GM19452 (cell line): ENCODE results near the gene SKIC8.

Source experiments
- ATAC-seq: cut with Tn5 transposase; IDR thresholded peaks from one replicate; pipeline ENCODE4 v1.9.1; 2021; ENCODE audit not compliant: unreplicated experiment

The SKIC8 gene

DNA sequence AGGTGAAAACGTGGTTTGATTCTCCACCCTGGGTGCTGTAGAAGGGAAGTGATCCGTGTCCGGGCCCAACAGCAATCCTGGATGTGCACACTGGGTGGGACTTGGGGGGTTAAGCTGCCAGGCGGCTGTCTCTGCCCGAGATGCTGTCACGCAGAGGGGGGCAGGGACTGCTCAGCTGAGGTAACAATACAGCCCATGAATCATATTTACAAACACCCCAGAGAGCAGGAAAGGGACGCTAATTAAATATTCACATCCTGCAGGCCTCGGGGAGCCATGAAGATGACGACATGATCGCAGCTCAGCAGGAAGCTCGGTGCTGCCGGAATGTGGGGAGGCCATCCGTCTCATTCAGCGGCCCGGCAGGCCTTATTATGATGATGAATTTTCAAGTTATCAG lies 22.8 kb upstream of the SKIC8 start:
- ATAC-seq: no peak

DNA sequence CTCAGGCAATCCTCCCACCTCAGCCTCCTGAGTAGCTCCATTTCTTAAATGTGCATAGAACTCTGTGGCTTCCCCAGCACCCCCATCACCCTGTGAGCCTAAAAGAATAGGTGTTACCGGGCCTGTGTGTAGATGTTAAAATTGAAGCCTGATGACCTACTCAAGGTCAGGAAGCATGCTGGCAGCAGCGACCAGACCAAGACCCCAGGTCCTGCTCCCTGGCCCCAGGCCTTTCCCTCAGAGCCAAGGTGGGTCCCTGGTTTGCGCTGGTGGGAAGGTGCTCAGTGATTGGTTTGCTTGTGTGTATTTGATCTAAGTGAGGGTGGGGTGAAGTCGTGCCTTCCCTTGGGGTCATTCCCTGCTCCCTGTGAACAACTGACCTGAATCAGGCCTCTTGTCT lies 22.4 kb upstream of the SKIC8 start:
- ATAC-seq: no peak

DNA sequence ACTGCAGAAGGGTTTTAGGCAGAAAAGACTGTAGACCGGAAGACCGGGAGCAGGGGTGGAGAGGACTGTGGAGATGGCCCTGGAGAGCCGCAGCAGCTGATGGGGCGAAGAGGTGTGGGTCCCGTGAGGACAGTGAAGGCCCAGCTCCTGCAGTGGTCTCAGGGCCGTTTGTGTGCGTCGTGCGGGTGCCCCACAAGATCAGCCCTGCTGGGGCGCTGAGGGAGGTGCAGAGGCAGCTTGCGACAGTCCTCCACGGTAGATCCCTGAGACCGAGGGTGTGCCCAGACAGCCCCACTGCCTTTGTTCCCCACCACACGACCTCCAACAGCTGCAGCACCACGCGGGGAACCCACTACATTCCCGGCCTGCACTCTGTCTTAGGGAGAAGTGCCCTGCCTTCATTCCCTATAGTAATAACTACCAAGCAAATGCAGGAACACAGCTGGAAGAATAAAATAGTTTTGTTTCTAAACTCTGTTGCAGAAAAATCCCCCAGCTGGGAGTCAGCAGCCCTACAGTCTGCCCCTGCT lies 21.7 kb upstream of the SKIC8 start:
- ATAC-seq: no peak

DNA sequence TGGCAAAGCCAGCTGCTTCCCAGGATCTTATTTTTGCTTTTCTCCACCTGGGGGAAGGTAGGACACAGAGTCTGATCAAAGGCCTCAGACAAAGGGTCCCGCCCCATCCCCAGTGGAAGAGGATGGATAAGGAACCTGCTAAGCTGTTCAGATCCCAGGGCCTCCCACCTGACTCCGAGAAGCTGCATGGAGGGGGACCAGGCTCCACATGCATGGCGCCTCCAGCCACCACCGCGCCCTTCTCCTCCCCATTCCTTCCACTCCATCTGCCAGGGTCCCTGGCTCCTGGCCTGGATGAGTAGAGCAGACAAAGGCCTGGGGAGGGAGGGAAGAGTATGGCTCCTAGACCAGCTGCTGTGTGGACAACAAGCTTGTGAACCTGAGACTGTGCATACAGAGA lies 20.8 kb upstream of the SKIC8 start:
- ATAC-seq: no peak

DNA sequence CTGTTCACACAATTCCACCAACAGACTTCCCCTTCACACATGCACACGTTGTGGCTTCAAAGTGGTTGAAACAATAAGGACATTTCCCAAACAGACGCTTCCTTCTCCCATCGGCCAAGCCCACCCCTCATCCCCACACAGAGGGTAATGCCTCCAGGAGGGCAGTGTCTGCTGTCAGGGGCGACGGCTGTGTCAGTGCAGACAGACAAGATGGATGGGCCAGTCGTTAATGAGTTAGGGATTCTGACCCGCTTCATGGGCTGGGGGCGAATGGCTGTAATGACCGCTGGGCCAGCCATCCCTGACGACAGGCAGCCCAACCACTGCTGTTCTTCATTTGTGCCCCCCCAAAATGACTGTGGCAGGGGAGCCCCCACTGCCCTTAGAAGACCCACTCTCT lies 20.2 kb upstream of the SKIC8 start:
- ATAC-seq: no peak

DNA sequence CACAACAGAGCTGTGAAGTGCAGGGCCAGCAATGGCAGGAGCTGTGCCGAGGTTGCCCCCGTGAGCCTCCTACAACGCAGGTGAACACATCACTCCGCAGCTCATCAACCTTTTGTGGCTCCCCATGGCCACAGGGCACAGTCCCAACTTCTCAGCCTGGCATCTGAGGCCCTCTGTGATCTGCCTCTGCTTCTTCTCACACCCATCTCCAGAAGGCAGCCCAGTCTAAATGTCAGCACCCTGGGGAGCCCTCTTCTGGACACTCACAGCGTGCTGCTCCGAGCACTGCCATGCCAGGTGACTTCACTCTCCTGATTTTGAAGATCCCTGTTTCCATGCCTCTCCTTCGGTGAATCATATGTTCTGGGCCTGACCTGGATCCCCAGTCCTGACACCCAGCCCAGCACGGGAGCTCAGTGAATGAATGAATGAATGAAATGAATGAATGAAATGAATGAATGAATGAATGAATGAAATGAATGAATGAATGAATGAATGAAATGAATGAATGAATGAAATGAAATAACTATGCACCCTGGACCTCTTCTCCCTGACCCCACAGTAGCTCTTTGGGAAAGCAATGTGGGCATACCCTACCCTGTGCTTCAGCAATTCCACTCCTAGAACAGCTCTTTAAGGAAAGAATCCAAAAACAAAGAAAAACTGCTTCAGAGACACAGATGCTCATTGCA lies 17.9 kb upstream of the SKIC8 start:
- no peak for ATAC-seq

DNA sequence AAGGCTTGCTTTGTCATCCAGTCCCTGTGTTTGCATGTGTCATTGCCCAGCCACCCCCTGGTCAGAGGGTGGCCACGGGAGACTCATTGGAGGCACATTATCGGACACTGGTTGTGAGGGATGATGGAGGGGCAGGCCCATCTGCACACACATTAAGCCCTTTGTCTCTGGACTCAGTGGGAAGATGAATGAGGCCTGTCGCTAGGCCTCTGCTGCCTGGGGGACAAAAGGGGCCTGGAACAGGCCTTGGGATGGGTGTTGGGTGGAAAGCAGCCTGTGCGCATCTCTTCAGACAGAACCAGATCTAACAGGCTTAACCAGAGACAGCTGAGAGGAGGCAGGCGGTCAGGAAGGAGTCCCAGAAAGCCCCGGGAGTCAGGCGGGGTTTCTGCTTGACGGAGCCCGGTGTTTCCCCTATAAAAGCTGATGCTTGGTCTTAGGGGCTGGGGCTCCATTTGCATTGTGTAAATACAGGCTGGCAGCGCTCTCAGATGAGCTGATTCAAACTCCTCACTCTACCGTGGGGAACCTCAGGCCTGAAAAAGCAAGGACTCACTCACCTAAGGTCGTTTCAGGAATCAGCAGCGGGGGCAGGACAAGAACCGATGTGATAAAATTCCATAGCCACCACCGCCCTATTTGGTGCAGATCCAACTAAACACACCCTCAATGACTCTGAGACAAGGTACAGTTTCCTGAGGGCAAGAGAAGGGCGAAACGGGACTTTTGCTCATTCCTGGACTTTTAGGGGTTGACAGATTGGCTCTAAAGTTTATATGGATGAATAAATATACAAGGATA lies 17.1 kb upstream of the SKIC8 start:
- ATAC-seq: no peak

DNA sequence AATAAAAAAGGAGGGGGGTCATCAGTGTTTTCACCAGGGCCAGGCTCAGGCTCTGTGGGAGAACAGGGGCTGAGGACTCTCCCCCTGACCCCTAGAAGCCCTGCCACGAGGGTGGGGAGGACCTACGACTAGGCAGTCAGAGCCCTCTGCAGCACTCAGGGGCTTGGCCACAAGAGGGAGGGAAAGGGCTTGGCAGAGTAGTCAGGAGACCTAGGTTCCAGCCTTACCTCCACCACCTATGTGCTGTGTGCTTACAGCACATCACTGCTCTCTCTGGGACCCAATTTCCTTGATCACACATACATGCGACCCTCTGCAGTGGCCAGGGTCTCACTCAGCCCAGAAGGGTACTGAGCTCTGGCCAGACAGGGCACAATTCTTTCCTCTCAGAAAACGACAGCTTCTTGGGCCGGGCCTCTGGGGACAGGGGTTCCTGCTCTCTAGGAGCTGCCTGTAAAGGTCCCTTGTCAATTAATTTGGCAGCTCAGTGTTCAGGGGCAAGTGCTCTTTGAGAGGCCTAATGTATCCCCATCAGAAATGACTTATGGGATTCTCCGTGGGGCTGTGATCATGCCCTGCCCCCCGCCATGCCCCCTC lies 16.4 kb upstream of the SKIC8 start:
- no peak for ATAC-seq

DNA sequence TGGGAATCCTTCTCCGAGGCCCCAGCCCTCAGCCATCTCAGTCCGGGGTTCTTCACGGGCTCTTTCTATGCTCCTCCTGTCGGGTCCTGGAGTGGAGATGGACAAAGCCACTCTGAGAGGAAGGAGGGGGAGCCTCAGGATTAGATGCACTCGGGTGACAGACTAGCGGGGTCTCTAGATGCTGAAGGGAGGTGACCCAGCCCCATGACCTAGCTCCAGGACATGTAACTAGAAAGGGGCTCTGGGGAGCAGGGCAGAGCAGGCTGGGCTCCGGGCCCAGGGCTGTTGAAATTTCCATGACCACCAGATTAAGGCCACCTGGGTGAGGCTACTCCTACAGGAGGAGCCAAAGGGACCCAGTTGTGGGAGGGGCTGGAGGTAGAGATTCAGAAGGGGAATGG lies 14.8 kb upstream of the SKIC8 start:
- no peak for ATAC-seq

DNA sequence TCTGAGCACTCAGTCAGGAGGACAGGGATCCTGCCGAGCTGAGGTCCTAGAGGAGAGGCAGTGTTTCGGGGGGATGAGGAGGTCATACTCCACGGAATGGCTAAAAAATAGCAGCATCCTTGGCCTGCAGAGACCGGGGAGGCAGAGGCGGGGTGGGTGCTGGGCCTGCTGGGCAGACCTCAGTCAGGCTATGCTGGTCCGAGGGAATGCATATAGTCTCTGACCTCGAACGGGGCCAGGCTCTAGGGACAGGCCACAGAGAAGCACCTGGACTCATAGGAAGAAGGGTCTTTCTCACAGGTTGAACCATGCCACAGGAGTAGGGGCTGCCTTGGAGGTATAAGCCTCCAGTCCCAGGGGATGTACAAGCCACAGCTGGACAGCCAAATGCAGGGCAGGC lies 14.0 kb upstream of the SKIC8 start:
- no peak for ATAC-seq

DNA sequence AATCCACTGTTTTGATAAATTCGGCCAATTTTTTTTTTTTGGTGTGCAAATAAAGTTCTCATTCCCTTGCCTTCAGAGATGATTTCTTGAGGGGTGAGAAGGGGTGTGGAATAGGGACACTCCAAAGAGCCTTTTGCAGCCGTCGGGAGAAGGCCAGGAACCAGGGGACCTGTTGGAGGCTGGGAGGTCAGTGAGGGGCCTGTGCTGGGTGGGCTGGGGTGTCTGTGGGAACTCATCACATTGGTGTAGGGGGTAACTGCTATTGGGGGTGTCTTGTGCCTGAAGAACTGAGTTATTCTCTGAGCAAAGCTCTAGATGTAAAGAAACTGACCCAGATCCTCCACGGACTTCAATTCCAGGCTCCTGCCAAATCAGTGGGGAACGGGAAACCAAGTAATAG lies 13.5 kb upstream of the SKIC8 start:
- ATAC-seq: no peak

DNA sequence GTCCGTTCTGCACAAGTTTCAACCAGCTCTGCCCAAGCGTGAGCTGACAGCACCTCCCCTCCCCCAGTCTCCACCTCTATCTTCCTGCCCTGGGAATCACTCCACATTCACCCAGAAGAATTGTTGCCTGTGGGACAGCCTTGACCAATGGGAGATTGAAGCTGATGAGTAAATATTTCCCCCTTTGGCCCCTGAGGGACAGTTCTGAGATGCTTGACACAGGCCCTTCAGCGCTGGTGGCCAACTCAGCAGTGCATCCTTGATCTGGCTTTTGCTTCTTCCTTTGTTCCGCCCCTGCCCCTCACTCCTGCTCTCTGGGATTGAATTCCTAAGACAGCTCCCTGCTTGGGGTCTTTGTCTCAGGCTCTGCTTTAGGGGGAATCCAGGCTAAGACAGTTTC lies 13.1 kb upstream of the SKIC8 start:
- ATAC-seq: no peak

DNA sequence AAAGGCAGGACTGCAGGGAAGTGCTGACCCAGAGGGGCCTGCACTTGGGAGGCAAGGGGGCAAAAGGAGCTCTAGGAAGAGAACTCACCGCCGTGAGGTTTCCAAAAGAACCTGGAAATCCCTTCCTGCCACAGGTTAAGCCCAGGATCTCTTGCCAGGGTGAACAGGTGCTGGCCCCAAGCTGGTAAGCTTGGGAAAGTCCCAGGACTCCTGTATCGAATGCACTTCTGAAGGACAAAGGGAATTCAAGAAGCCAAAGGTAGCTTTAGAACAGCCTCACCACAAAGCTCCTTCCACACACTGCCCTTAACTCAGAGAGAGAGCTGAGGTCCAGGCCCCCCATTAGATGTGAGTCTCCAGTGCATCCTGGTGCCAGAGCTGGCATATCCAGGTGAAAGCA lies 11.9 kb upstream of the SKIC8 start:
- ATAC-seq: no peak

DNA sequence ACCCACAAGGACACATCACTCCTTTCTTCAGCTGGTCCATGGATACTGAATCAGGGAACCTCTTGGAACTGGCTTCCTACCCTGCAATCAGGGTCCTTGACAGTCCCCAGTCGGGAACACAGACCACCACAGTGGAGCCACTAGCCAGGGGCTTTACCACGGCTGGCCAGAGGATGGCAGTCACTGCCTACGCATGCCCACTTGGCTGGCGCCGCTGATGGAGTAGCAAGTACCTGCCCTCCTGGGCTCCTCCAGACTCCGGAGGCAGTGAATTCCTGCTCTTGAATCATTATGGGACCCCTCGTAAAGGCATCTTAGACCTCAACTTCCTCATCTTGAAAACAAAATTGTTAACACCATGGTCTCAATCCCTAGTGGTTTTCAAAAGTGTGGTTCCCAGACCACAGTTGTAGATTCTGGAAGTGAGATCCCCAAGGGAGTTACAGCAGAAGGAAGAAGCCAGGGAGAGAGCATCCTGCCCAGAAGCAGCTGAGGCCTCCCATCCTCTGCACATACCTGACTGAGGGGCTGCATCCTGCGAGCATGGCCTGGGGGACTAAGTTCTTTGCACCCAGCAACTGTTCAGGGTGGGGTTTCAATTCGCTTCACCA lies 9.1 kb upstream of the SKIC8 start:
- ATAC-seq: no peak

DNA sequence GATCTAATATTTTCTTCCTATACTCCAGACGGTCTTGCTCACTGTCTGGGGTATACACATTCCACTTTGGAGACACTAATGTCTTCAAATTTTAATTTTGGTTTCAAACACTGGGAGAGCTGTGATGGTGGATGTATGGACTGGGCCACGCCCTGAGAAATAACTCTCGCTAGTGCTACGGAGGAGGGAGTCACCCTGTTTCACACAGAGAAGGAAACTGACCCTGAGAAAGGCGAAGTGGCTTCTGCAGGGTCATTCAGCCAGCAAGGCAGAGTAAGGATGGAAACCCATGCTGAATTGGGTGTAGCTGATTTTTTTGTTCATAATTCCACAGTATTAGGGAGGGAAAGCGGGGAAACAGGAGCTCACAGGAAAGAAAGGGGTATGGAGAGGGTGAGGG lies 8.6 kb upstream of the SKIC8 start:
- ATAC-seq: no peak

DNA sequence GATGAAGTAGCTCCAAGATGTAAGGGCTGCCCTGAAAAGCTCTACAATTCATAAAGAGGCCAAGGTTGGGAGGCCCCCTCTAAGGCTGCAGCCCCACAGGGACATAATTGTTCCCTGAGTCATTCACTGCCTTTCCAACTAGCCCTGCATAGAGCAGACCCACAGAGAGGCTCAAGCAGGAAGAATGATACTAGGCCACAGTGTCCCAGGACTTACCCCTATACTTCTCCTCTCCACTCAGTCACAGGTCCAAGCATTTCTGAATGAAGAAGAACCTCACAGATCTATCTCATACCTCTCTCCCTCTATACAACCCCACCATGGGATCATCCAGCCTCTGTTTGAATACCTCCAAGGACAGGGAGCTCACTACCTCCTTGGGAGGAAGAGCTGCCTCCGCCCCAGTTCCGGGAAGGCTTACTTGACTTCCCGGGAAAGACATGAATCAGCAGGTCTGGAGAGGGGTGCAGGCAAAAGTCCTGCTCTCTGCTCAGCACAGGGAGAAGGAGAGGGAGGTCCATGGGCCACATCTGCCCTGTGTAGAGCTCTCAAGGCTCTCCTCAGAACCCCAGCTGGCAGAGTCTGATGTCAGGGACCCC lies 6.9 kb upstream of the SKIC8 start:
- no peak for ATAC-seq

DNA sequence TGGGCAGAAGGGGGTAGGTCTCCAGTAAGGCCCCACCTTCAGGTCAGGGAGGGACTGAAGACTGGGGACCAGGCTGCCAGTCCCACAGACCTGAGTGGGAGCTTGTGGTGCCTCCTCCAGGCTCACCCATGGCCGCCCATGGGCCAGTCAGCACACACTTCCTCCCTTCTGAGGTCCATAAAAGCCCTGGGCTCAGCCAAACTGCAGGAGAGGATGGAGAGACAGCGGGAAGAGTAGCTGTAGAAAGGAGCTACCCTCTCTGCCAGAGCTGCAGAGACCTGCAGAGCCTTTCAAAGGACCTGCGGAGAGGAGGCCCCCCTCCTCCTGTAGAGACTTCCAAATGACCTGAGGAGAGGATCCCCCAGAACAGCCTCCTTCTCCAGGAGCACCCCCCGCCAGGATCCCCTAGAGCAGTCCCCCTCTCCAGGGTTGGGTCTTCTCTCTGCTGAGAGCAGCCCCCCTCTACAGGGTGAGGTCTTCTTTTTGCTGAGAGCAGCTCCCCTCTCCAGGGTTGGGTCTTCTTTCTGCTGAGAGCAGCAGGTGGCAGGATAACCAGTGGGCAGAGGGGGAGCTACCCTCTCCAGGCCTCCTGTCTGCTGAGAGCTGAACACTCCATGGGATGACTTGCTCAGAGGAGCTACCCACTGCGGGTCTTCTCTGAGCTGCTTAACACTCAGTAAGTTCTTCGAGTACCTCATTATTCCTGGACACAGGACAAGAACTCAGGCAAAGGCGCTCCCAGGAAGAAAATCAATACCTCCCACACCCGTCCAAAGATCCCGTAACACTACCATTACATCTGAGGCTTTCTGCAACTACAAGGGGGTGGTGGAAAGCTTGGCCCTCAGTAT lies 5.0 kb upstream of the SKIC8 start:
- ATAC-seq: no peak

DNA sequence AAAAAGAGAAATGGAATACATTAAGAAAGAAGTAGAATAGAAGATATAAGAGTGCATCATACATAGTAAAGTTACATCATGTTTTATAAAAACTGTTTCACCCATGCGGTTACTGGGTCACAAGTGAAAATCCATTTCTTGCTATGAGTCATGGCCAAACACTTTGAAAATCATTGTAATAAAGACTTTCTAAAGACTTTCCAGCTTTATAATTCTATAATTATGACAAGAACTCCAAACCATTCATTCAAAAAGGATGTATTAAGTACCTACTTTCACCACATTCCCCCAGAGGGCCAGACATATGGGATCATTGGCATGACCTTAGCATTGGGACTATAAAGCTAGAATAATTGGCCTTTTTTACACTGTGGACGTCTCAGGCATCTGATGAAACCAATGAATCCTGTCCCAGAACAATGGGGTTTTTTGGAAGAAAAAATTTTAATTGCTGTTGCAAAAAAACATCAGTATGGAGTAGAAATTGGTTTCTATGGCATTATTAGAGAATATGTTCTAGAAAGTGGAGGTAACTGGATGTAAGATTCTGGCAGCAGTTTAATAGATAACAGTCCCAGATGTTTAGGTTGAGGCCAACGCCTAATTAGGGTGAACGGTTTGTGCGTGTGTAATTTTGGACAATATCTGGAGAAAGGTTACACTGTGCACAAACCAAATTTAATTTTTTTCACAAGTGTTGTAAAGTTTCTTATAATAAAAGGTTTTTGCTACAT lies 3.3 kb upstream of the SKIC8 start:
- ATAC-seq: no peak

DNA sequence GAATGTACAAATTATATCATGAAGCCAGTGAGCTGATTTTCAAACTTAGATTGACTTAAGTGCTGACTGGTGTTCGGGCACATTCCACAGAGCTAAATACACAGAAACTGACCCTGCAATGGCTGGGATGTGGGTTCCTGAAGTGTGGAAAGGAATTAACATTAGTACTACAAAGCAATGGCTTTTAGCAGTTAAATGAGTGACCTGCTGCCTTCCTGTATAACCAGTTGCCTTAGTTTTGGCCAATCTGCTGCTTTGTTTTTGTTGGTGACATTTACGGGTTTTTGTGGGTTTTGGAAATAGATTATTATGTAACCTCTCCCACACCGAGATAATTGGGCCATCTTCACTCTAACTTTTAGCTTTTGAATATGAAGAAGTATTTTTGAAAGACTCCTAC lies 2.4 kb upstream of the SKIC8 start:
- no peak for ATAC-seq

DNA sequence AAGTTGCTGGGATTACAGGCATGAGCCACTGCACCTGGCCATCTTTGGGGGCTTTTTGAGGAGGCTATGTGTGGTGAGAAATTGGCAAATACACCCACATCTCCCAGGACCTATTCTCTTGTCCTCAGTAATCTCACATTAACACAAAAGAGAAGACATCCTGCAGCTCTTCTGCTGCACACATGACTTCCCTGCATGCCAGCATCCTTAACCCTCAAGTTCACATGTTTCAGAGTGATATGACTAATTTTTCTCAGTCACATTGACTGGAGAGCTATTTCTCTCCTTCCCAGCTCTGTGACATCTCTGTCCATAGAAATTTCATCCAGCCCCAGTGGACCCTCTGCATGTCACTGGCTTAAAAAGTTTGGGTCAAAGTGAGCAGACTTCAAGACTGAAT lies 1.9 kb upstream of the SKIC8 start:
- no peak for ATAC-seq
